GM12873 (cell line): Measurements from ENCODE around the gene WFDC9.
A peak's percentile ranks its signal among the peaks of the same experiment; 100 is the strongest.

ENCODE experiments used
- CTCF ChIP-seq: IDR thresholded peaks from 2 replicates; pipeline ENCODE4 v1.5.1; 2012; ENCODE audit warnings: low read depth, mild to moderate bottlenecking, moderate library complexity, low read length, control low read depth; ENCODE audit not compliant: insufficient read depth; ENCODE audit errors: missing control alignments

Gene WFDC9

GRCh38 chr20:45612314-45612713 lies 18.8 kb downstream of the WFDC9 start:
- no peak for TF ChIP-seq CTCF

DNA sequence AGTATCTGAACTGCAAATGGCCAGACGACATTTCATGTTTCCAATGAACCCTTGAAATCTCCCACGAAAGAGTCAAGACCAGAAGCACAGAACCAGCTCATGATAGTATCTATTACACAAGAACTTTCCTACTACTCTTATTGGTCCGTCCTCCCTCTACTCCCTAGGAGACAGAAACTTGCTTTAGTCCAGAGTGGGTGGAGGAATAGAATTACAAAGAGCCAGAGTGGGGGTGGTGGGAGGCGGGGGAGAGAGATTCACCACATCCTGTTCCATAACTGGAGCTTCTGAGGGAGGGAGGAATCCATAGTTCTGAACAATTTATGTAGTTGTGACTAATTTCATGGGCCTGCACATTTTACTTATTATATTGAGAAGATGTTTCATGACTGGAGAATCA lies 20.0 kb downstream of the WFDC9 start:
- TF ChIP-seq CTCF: no peak

DNA sequence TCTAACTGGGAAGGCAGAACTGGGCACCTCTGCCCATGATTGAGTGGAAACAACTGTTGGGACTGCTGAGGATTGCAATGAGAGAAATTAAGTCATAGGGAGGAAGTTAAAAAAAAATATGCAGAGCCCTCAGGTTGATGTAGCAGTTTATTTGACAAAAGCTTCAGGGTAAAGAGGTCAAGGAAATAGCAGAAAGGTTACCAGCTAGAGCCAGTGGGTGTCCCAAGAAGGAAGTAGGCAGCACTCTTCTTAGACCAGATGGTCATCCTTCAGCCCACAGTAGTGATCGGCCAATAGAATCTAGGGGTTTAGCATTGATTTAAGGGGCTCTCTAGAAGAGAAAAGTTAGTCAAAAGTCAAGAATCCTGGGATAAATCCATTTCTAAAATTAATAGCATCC lies 23.3 kb downstream of the WFDC9 start:
- TF ChIP-seq CTCF: no peak

GRCh38 chr20:45595235-45595634 lies 35.8 kb downstream of the WFDC9 start:
- TF ChIP-seq CTCF: no peak

GRCh38 chr20:45593498-45593897 lies 37.6 kb downstream of the WFDC9 start:
- TF ChIP-seq CTCF: no peak

DNA sequence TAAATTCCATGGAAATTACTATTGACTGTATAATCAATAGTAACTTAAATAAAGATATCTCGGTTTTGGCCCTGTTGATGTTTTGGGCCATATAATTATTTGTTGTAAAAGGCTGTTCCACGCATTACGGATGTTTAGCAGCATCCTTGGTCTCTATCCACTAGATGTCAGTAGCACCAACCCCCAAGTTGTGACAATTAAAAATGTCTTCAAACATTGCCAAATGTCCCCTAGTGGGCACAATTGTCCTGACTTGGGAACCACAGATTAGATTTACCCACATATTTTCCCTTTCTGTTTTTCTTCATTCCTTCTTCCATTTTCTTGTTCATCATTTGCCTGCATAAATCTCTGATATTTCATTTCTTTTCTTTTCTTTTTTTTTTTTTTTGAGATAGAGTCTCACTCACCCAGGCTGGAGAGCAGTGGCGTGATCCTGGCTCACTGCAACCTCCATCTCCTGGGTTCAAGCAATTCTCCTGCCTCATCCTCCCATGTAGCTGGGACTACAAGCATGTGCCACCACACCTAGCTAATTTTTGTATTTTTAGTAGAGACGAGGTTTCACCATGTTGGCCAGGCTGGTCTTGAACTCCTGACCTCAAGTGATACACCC lies 38.4 kb downstream of the WFDC9 start:
- peak; percentile 78 for TF ChIP-seq CTCF

DNA sequence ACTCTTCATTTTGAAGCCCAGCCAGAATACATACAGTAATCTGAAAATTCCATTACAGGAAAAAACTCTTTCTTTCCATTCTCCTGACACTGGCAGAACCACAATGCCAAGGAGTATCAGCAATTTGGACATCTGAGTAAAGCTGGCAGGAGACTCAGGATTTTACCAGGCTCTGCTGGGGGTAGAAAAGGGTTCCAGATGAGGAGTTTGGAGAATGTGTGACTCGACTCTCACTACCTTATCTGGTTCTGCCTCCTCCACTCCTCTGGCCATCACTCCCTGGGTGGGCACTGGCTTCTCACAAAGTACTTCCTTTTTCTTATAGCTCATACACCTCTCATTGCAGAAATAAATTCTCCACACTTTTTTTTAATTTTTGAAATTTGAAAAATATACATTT lies 41.4 kb downstream of the WFDC9 start:
- no peak for TF ChIP-seq CTCF
